Measurements from ENCODE around the gene BMPR1B. TPM values are rescaled to one million over a fixed set of nuclear protein-coding genes. Genes with fewer than 3 reads are reported as not detected.

BMPR1B gene
- total RNA-seq, 2 experiments from 2014 or later: not detected

DNA sequence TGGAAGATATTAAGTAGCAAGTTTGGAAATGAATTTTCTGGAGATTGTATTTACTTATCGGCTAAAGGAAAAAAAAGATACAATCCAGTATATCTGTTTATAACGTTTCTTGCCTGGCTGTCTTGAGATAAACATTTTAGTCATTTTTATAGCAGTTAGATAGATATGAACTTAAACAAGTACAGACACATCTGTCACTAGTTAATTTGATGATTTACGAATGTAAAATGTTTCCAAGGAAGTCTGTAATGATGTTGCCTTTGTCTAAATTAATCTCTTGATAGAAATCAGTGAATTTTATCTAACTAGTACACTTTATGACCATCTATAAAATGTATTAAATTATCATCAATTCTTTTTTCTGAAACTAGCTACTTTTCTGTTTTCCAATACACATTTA lies 5.7 kb downstream of the BMPR1B start:
- no peaks in the 10 kb centered on the region for H3K9me3 Mint-ChIP-seq
- DNase-seq: no peak
- TF ChIP-seq, protein P1, sequence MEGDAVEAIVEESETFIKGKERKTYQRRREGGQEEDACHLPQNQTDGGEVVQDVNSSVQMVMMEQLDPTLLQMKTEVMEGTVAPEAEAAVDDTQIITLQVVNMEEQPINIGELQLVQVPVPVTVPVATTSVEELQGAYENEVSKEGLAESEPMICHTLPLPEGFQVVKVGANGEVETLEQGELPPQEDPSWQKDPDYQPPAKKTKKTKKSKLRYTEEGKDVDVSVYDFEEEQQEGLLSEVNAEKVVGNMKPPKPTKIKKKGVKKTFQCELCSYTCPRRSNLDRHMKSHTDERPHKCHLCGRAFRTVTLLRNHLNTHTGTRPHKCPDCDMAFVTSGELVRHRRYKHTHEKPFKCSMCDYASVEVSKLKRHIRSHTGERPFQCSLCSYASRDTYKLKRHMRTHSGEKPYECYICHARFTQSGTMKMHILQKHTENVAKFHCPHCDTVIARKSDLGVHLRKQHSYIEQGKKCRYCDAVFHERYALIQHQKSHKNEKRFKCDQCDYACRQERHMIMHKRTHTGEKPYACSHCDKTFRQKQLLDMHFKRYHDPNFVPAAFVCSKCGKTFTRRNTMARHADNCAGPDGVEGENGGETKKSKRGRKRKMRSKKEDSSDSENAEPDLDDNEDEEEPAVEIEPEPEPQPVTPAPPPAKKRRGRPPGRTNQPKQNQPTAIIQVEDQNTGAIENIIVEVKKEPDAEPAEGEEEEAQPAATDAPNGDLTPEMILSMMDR (IDR thresholded peaks at IDR 0.05): no peak
- H3K36me3 ChIP-seq (ENCODE audit: insufficient read depth, low read length): no peaks in the 10 kb centered on the region
- no peak for ATAC-seq (ENCODE audit: poor library complexity)
- intact Hi-C loops (cut with DNase I, micrococcal nuclease): no loop called here
- peaks cover 9 to 52% of the 10 kb centered on the region in 2 experiments for H3K27me3 ChIP-seq (ENCODE audit: control insufficient read depth in 1 of 2, insufficient read depth in 2 of 2, low read length in 2 of 2)
- no peak overlapping the region for H3K27ac ChIP-seq (ENCODE audit: low read depth in 1 of 2, low read length in 2 of 2)
- ChIA-PET CTCF (no interaction called here), POLR2A (no interaction called here)
- H3K4me3 Mint-ChIP-seq: no peak overlapping the region
- no peak overlapping the region for H3K4me3 ChIP-seq (ENCODE audit: low read length)
- no peaks in the 10 kb centered on the region for H3K9me3 ChIP-seq (ENCODE audit: control insufficient read depth in 1 of 2, insufficient read depth in 1 of 2, low read length in 2 of 2)
- no peaks in the 10 kb centered on the region for H3K36me3 Mint-ChIP-seq (ENCODE audit: low read depth)
- H3K27me3 Mint-ChIP-seq: peaks cover 48% of the 10 kb centered on the region
- H3K27ac Mint-ChIP-seq: no peak overlapping the region
- H3K4me1 ChIP-seq (ENCODE audit: insufficient read depth, low read length): peaks cover 2% of the 10 kb centered on the region
- peaks cover 6% of the 10 kb centered on the region for H3K4me1 Mint-ChIP-seq (ENCODE audit: low read depth)

- DNase-seq (no peak), ATAC-seq (ENCODE audit: poor library complexity) (no peak)
- H3K27ac Mint-ChIP-seq: no peak overlapping the region
- H3K4me1 Mint-ChIP-seq (ENCODE audit: low read depth): peaks cover under 1% of the 10 kb centered on the region
- Histone ChIP-seq H3K36me3 (ENCODE audit: insufficient read depth, low read length) (no peaks in the 10 kb centered on the region), H3K27me3 (ENCODE audit: control insufficient read depth in 1 of 2, insufficient read depth in 2 of 2, low read length in 2 of 2) (peaks cover 3 to 46% of the 10 kb centered on the region in 2 experiments), H3K9me3 (ENCODE audit: control insufficient read depth in 1 of 2, insufficient read depth in 1 of 2, low read length in 2 of 2) (no peaks in the 10 kb centered on the region), H3K27ac (ENCODE audit: low read depth in 1 of 2, low read length in 2 of 2) (no peak overlapping the region), H3K4me1 (ENCODE audit: insufficient read depth, low read length) (no peaks in the 10 kb centered on the region), H3K4me3 (ENCODE audit: low read length) (no peak overlapping the region)
- no peaks in the 10 kb centered on the region for H3K9me3 Mint-ChIP-seq
- ChIA-PET POLR2A (no interaction called here), CTCF (no interaction called here)
- H3K4me3 Mint-ChIP-seq: no peak overlapping the region
- TF ChIP-seq, protein P1 (IDR thresholded peaks at IDR 0.05): no peak
- H3K27me3 Mint-ChIP-seq: peaks cover 43% of the 10 kb centered on the region
- no peaks in the 10 kb centered on the region for H3K36me3 Mint-ChIP-seq (ENCODE audit: low read depth)
- intact Hi-C loops (cut with DNase I, micrococcal nuclease): no loop called here
Observed at GRCh38 chr4:94764069-94764468, 6.3 kb downstream of the BMPR1B start.

DNA sequence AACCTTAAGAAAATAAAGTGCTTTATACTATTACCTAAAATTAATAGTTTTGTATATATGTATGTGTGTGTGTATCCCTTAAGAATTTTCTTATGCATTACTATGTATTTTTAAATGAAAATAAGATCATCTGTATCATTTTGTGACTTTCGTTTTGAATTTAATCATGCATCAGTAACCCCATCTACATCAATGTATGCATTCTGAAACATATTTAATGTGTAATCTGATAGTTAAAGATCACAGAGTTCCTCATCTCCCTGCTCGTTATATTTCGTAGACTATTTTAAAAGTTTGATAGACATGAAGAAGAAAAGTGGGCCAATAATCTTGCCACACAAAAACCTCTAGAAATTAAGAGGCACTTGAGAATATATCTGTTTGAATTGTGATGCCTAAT lies 7.4 kb downstream of the BMPR1B start:
- H3K4me1 Mint-ChIP-seq (ENCODE audit: low read depth): no peaks in the 10 kb centered on the region
- no peaks in the 10 kb centered on the region for H3K9me3 ChIP-seq (ENCODE audit: control insufficient read depth in 1 of 2, insufficient read depth in 1 of 2, low read length in 2 of 2)
- H3K27me3 Mint-ChIP-seq: peaks cover 36% of the 10 kb centered on the region
- CTCF ChIA-PET: no interaction called here
- H3K27me3 ChIP-seq (ENCODE audit: control insufficient read depth in 1 of 2, insufficient read depth in 2 of 2, low read length in 2 of 2): peaks cover 3 to 35% of the 10 kb centered on the region in 2 experiments
- H3K4me3 ChIP-seq (ENCODE audit: low read length): no peak overlapping the region
- DNase-seq: no peak
- no peak overlapping the region for H3K4me3 Mint-ChIP-seq
- no peaks in the 10 kb centered on the region for H3K4me1 ChIP-seq (ENCODE audit: insufficient read depth, low read length)
- no peaks in the 10 kb centered on the region for H3K9me3 Mint-ChIP-seq
- no peak overlapping the region for H3K27ac Mint-ChIP-seq
- ATAC-seq (ENCODE audit: poor library complexity): no peak
- intact Hi-C loops (cut with DNase I, micrococcal nuclease): no loop called here
- no peaks in the 10 kb centered on the region for H3K36me3 ChIP-seq (ENCODE audit: insufficient read depth, low read length)
- H3K27ac ChIP-seq (ENCODE audit: low read depth in 1 of 2, low read length in 2 of 2): no peak overlapping the region
- H3K36me3 Mint-ChIP-seq (ENCODE audit: low read depth): no peaks in the 10 kb centered on the region
- TF ChIP-seq, protein P1 (IDR thresholded peaks at IDR 0.05): no peak
- POLR2A ChIA-PET: no interaction called here
